ENCODE results near the gene CMSS1.

Gene CMSS1

GRCh38 chr3:99810403-99810802 lies 7.3 kb upstream of the CMSS1 start:
- TF ChIP-seq ZNF302 (tag by site-specific recombination; IDR thresholded peaks at IDR 0.05; ENCODE audit: low read depth) (no peak), ZNF76 (tag by site-specific recombination; IDR thresholded peaks at IDR 0.05; ENCODE audit: borderline replicate concordance, low read depth) (no peak), REPIN1 (tag by site-specific recombination; IDR thresholded peaks at IDR 0.05; ENCODE audit: low read depth) (no peak), ZNF148 (tag by site-specific recombination; IDR thresholded peaks at IDR 0.05; ENCODE audit: borderline replicate concordance) (no peak), ZNF624 (tag by site-specific recombination; IDR thresholded peaks at IDR 0.05) (no peak), YY2 (tag by site-specific recombination; IDR thresholded peaks at IDR 0.05) (no peak), ZNF223 (tag by site-specific recombination; IDR thresholded peaks at IDR 0.05) (no peak), ZNF791 (tag by site-specific recombination; IDR thresholded peaks at IDR 0.05) (no peak)
- no peaks in the 10 kb centered on the region for H3K4me1 ChIP-seq (ENCODE audit: control insufficient read depth, insufficient read depth, low read length)
- no peaks in the 10 kb centered on the region for H3K9me3 ChIP-seq (ENCODE audit: control insufficient read depth, insufficient read depth, low read depth, low read length)
- ChIA-PET CTCF (interaction anchor here (0.6 kb wide), 1 partner anchor 267 kb away, joined by 3 read pairs; no protein-coding TSS in a partner anchor), POLR2A (no interaction called here)
- no peak overlapping the region for H3K27ac ChIP-seq (ENCODE audit: extremely low read depth, low read depth, low read length)
- no peak overlapping the region for H3K4me3 ChIP-seq (ENCODE audit: low read depth, low read length)
- H3K36me3 ChIP-seq (ENCODE audit: control insufficient read depth in 2 of 2, insufficient read depth in 1 of 2, low read length in 2 of 2), result no peaks in the 10 kb centered on the region

- no peak for TF ChIP-seq MEIS1 (CRISPR knock-in tag; IDR thresholded peaks at IDR 0.05; ENCODE audit: borderline replicate concordance)
- TF ChIP-seq SETDB1 (IDR thresholded peaks at IDR 0.05; ENCODE audit: insufficient read length, low read length), result peak; percentile 71
- TF ChIP-seq ZEB2 (tag by site-specific recombination; IDR thresholded peaks at IDR 0.05), result no peak
- POLR2A ChIA-PET, result interaction anchor here (1.0 kb wide), 1 partner anchor 9 kb away, joined by 3 read pairs; no protein-coding TSS in a partner anchor
- Histone ChIP-seq H3K9me3 (ENCODE audit: control insufficient read depth, insufficient read depth, low read depth, low read length) (no peaks in the 10 kb centered on the region), H3K36me3 (ENCODE audit: control insufficient read depth in 2 of 2, insufficient read depth in 1 of 2, low read length in 2 of 2) (peaks cover 0 to 2% of the 10 kb centered on the region in 2 experiments; a peak in 1 of 3 replicates), H3K4me3 (ENCODE audit: low read depth, low read length) (peak overlapping the region; percentile 80), H3K4me1 (ENCODE audit: control insufficient read depth, insufficient read depth, low read length) (peaks cover 3% of the 10 kb centered on the region), H3K27ac (ENCODE audit: extremely low read depth, low read depth, low read length) (peak overlapping the region; percentile 65)
- CTCF ChIA-PET, result interaction anchor here (1.3 kb wide), 1 partner anchor 437 kb away, joined by 4 read pairs; no protein-coding TSS in a partner anchor
These were observed 620 bp upstream of the CMSS1 start for GRCh38 chr3:99817047-99817436.

- Histone ChIP-seq H3K4me3 (ENCODE audit: low read depth, low read length) (no peak overlapping the region; the same call in 1 of the 2 replicates), H3K36me3 (ENCODE audit: control insufficient read depth in 2 of 2, insufficient read depth in 1 of 2, low read length in 2 of 2) (peaks cover 0 to 2% of the 10 kb centered on the region in 2 experiments; a peak in 1 of 3 replicates), H3K4me1 (ENCODE audit: control insufficient read depth, insufficient read depth, low read length) (peaks cover 3% of the 10 kb centered on the region), H3K9me3 (ENCODE audit: control insufficient read depth, insufficient read depth, low read depth, low read length) (no peaks in the 10 kb centered on the region), H3K27ac (ENCODE audit: extremely low read depth, low read depth, low read length) (no peak overlapping the region)
- ChIA-PET CTCF (interaction anchor here (1.8 kb wide), 1 partner anchor 13 kb away, joined by 5 read pairs; no protein-coding TSS in a partner anchor), POLR2A (no interaction called here)
- TF ChIP-seq KLF16 (tag by site-specific recombination; IDR thresholded peaks at IDR 0.05), result no peak
- no peak for TF ChIP-seq ZNF501 (tag by site-specific recombination; IDR thresholded peaks at IDR 0.05)
- no peak for TF ChIP-seq ZSCAN4 (tag by site-specific recombination; IDR thresholded peaks at IDR 0.05)
- no peak for TF ChIP-seq OSR2 (tag by site-specific recombination; IDR thresholded peaks at IDR 0.05)
- no peak for TF ChIP-seq ZNF157 (tag by site-specific recombination; IDR thresholded peaks at IDR 0.05)
- no peak for TF ChIP-seq ZNF530 (tag by site-specific recombination; IDR thresholded peaks at IDR 0.05; ENCODE audit: low read depth)
- TF ChIP-seq ZNF169 (tag by site-specific recombination; IDR thresholded peaks at IDR 0.05), result no peak
- no peak for TF ChIP-seq TCF7L2 (IDR thresholded peaks at IDR 0.05; ENCODE audit: borderline replicate concordance, low read depth, low read length)
- no peak for TF ChIP-seq ZBTB10 (tag by site-specific recombination; IDR thresholded peaks at IDR 0.05)
- no peak for TF ChIP-seq ZXDB (tag by site-specific recombination; IDR thresholded peaks at IDR 0.05)
- no peak for TF ChIP-seq ZNF19 (tag by site-specific recombination; IDR thresholded peaks at IDR 0.05; ENCODE audit: low read depth)
- no peak for TF ChIP-seq ZNF791 (tag by site-specific recombination; IDR thresholded peaks at IDR 0.05)
- no peak for TF ChIP-seq ZFP3 (tag by site-specific recombination; IDR thresholded peaks at IDR 0.05; ENCODE audit: low read depth)
- no peak for TF ChIP-seq MEIS1 (CRISPR knock-in tag; IDR thresholded peaks at IDR 0.05; ENCODE audit: borderline replicate concordance)
These were observed 1.2 kb downstream of the CMSS1 start for GRCh38 chr3:99818818-99819217.
